ENCODE results near the gene TNFSF13B.

The TNFSF13B gene

GRCh38 chr13:108281901-108282300 lies 12.4 kb downstream of the TNFSF13B start:
- TF ChIP-seq CTCF (IDR thresholded peaks at IDR 0.05; ENCODE audit: extremely low read depth, missing control alignments): no peak
- DNase-seq (ENCODE audit: low spot score): no peak

GRCh38 chr13:108283110-108283509 lies 13.6 kb downstream of the TNFSF13B start:
- no peak for DNase-seq (ENCODE audit: low spot score)
- no peak for TF ChIP-seq CTCF (IDR thresholded peaks at IDR 0.05; ENCODE audit: extremely low read depth, missing control alignments)

GRCh38 chr13:108288741-108289140 lies 19.2 kb downstream of the TNFSF13B start:
- no peak for DNase-seq (ENCODE audit: low spot score)
- no peak for TF ChIP-seq CTCF (IDR thresholded peaks at IDR 0.05; ENCODE audit: extremely low read depth, missing control alignments)

GRCh38 chr13:108289819-108290218 lies 20.3 kb downstream of the TNFSF13B start:
- DNase-seq (ENCODE audit: low spot score): no peak
- no peak for TF ChIP-seq CTCF (IDR thresholded peaks at IDR 0.05; ENCODE audit: extremely low read depth, missing control alignments)

GRCh38 chr13:108297114-108297513 lies 27.6 kb downstream of the TNFSF13B start:
- DNase-seq (ENCODE audit: low spot score): no peak
- no peak for TF ChIP-seq CTCF (IDR thresholded peaks at IDR 0.05; ENCODE audit: extremely low read depth, missing control alignments)

- DNase-seq (ENCODE audit: low spot score): no peak
- TF ChIP-seq CTCF (IDR thresholded peaks at IDR 0.05; ENCODE audit: extremely low read depth, missing control alignments): no peak
Measured at GRCh38 chr13:108302279-108302678, 32.8 kb downstream of the TNFSF13B start.

- no peak for TF ChIP-seq CTCF (IDR thresholded peaks at IDR 0.05; ENCODE audit: extremely low read depth, missing control alignments)
- DNase-seq (ENCODE audit: low spot score): no peak
Measured at GRCh38 chr13:108304170-108305016, 34.9 kb downstream of the TNFSF13B start.
